ENCODE results near the gene SEC22A. TPM values are rescaled to one million over a fixed set of nuclear protein-coding genes. Genes with fewer than 3 reads are reported as not detected.

SEC22A gene, protein sequence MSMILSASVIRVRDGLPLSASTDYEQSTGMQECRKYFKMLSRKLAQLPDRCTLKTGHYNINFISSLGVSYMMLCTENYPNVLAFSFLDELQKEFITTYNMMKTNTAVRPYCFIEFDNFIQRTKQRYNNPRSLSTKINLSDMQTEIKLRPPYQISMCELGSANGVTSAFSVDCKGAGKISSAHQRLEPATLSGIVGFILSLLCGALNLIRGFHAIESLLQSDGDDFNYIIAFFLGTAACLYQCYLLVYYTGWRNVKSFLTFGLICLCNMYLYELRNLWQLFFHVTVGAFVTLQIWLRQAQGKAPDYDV
- polyA plus RNA-seq (ENCODE audit: insufficient read length in 4 of 4): 10 to 100 TPM; 25.5 to 31.8 (median 28.3) TPM

GRCh38 chr3:123201557-123202427, at the start of gene SEC22A:
TSS of gene SEC22A (plus strand) at chr3:123201943. CDS start at chr3:123209218, 7,275 bp downstream.
- DNase-seq (ENCODE audit: low read depth in 4 of 4, low spot score in 3 of 4): peak; percentile 86 to 90 (median 86)

GRCh38 chr3:123152687-123153086, 49.1 kb upstream of the SEC22A start:
- no peak for DNase-seq (ENCODE audit: low read depth in 4 of 4, low spot score in 3 of 4)

- no peak for DNase-seq (ENCODE audit: low read depth in 4 of 4, low spot score in 3 of 4)
These were observed 48.4 kb upstream of the SEC22A start for GRCh38 chr3:123153125-123154019.

- no peak for DNase-seq (ENCODE audit: low read depth in 4 of 4, low spot score in 3 of 4)
These were observed 47.4 kb upstream of the SEC22A start for GRCh38 chr3:123154020-123154985.

DNA sequence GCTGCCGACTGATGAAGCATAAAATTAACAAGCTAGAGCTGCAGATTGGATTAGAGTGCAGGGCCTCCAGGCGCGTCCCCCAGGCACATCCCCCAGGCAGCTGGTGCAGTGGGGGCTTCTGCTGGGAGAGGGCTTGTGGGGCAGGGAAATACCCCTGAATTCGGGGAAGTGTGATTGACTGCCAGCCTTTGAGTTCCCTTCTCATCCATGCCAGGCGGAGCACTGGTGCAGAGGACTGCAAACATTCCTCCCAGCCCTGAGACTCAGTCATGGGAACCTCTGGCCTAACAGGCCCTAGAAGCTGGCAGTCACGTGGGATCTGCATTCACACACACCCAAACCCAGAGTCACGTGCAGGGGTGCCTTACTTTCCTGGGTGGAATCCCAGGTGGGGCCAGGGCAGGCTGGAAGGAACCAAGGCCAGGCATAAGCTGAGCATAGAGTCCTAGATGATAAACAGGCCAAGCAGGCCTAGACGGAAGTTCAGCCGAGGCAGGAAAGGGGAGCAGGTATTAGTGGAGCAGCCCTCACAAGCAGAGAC, 46.2 kb upstream of the SEC22A start:
- peak in 1 of 4 donors; percentile 32 for DNase-seq (ENCODE audit: low read depth in 4 of 4, low spot score in 3 of 4)

DNA sequence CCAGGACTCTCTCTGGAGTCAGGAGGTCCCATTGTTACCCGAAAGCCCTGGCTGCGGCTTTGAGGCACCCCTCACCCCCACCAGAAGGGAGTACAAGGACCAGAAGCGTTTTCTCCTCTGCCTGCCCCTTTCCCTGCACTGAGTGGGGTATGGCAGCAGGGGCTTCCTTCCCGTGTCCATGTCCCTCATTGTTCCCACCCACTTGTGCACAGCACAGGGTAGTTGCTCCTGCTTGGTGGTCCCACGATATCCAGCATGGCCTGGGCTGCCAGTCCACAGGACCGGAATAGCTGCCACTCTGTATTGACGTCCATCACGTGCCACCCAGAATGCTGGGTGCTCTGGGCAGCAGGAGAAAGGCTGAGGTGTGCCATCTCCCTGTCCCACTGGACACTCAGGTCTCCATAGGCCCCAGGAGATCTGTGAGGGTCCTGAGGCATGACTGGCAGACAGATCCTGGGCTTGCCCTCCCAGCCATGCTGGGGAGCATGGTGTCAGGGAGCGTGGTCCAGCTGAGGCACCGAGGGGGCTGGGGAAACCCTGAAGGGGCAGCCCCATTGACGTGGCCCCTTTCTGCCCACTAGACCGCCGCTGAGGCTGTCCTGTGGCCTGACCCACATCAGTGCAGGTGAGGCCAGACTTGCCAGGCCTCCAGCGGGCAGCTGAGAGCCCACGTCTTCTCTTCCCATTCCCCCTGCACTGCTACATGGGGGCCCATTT, 45.3 kb upstream of the SEC22A start:
- no peak for DNase-seq (ENCODE audit: low read depth in 4 of 4, low spot score in 3 of 4)

DNA sequence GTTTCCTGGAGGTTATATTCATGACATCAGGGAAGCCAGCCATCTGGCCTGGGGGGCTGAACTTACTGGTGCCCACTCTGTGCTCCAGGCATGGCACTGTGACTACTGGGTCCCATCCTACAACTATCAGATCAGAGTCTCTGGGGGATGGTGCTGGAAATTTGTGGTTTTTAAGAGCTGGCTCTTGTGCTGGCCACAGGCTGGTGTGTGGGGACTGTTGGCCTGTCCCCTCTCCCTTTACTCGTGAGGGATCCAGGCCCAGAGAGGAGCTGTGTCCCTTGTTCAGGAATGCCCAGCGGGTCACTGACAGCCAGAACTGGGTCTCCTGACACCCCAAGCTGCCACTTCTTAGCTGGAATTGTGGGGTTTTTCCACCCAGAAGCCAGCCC, 44.5 kb upstream of the SEC22A start:
- DNase-seq (ENCODE audit: low read depth in 4 of 4, low spot score in 3 of 4): no peak

DNA sequence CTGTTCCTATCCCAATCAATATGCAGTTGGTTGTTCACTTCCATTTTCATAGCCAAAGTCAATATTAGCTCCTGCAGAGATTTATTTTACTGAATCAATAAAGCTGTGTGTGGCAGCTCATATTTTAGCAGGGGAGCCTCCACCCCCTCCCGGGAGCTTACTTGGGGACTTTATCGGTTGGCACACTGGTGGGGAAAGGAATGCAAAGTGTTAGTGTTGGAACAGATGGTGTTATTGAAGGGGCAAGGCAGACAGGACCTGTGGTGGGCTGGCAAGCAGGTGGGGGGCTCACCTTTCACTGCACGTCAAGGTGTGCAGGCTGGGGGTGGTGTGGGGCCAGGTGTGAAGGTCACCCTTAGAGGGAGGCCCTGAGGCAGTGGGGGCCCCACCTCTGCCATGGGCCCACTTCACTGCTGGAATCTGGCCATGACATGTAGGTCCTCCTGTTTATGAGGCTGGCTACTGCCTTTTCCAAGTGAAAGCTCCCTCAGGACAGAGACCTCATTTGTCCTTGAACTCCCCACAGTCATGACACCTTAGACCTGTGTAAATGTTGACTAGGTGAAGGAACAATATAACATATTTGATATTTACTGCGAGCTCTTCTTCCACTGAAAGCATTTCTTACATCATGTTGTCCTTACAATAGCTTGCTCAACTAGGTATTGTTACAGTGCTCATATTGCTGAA, 44.0 kb upstream of the SEC22A start:
- no peak for DNase-seq (ENCODE audit: low read depth in 4 of 4, low spot score in 3 of 4)

- DNase-seq (ENCODE audit: low read depth in 4 of 4, low spot score in 3 of 4): no peak
These were observed 43.4 kb upstream of the SEC22A start for GRCh38 chr3:123158330-123158729.

DNA sequence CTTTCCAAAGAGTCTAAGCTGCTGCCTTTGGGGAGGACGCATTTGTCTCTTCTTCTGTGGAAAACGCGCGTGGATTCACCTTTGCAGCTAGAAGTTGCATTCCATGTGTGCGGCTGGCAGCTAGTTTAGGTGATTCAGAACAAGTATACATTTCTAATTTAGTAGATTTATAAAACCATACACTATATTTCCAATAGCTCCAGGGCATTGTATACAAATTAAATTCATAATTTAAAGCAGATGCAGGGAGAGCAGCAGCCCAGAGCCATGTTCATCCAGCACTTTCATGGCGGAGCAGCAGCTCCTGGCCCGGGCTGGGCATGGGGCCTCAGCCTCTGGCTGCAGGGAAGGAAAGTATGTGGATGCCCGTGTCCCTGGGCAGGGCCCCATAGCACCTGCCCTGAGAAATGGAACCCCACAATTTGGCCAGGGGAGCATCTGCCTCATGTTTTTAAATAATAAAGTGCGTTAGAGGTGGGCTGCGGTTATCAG, 42.8 kb upstream of the SEC22A start:
- no peak for DNase-seq (ENCODE audit: low read depth in 4 of 4, low spot score in 3 of 4)

GRCh38 chr3:123159926-123160635, 41.7 kb upstream of the SEC22A start:
- no peak for DNase-seq (ENCODE audit: low read depth in 4 of 4, low spot score in 3 of 4)

GRCh38 chr3:123161167-123161566, 40.6 kb upstream of the SEC22A start:
- DNase-seq (ENCODE audit: low read depth in 4 of 4, low spot score in 3 of 4): no peak

DNA sequence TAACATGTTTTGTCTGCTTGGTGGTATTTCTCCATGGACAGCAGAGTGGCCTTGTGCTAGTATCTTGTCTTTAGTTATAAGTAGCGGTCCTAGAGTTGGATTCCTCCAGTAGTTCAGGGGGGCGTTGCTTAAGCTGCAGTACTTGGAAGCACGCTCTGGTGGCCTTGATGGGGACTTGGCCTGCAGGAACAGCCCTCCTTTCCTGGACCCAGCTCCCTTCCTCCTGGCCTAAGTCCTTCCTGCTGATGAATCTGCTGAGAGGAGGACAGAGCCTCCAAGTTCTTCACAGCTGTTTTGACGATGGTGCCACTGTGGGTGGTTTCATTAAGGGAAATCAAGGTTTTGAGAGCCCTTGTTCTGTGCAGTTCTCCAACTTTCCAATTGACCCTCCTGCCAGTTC, 38.6 kb upstream of the SEC22A start:
- DNase-seq (ENCODE audit: low read depth in 4 of 4, low spot score in 3 of 4): no peak

DNA sequence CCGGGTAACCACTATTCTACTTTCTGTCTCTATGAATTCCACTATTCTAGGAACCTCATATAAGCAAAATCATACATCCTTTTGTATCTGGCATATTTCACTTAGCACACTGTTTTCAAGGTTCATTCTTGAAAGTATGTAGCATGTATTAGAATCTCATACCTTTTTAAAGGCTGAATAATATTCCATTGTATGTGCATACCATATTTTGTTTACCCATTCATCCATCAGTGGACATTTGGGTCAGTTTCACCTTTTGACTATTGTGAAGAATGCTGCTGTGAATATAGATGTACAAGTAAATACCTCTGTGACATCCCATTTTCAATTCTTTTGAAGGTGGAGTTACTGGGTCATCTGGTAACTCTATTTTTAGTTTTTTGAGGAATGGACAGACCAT, 36.6 kb upstream of the SEC22A start:
- DNase-seq (ENCODE audit: low read depth in 4 of 4, low spot score in 3 of 4): no peak

- no peak for DNase-seq (ENCODE audit: low read depth in 4 of 4, low spot score in 3 of 4)
These were observed 34.1 kb upstream of the SEC22A start for GRCh38 chr3:123167686-123168085.

DNA sequence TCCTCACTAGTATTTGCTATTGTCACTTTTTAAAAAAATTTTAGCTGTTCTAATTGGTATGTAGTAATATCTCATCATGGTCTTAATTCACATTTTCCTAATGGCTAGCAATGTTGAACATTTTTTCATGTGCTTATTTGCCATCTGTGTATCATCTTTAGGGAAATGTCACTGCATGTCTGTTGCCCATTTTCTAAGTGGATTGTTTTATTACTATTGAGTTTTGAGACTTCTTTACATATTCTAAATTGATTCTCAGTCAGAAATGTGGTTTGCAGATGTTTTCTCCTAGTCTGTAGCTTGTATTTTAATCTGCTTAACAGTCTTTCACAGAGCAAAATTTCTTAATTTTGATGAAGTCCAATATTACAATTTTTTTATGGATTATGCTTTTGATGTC, 33.6 kb upstream of the SEC22A start:
- DNase-seq (ENCODE audit: low read depth in 4 of 4, low spot score in 3 of 4): no peak

GRCh38 chr3:123168605-123169004, 33.1 kb upstream of the SEC22A start:
- DNase-seq (ENCODE audit: low read depth in 4 of 4, low spot score in 3 of 4): no peak
